Activated CD4-positive, alpha-beta T cell treated with anti-CD3 and anti-CD28 coated beads, Interleukin-2, Interleukin-4, amounts not matched to agents 100 ng/mL and 50 ng/mL, durations not matched to agents 16 hours and 8 hours (primary cell): ENCODE results near the gene ZHX3.

Experiments used
- DNase-seq: peaks from one replicate; pipeline ENCODE4 v3.0.0-alpha.2; 2020; ENCODE audit warnings: low spot score

Gene ZHX3

GRCh38 chr20:41150664-41151063 lies 166.9 kb downstream of the ZHX3 start:
- no peak for DNase-seq

GRCh38 chr20:41148942-41149341 lies 168.6 kb downstream of the ZHX3 start:
- no peak for DNase-seq

GRCh38 chr20:41147767-41148191 lies 169.8 kb downstream of the ZHX3 start:
- no peak for DNase-seq

DNA sequence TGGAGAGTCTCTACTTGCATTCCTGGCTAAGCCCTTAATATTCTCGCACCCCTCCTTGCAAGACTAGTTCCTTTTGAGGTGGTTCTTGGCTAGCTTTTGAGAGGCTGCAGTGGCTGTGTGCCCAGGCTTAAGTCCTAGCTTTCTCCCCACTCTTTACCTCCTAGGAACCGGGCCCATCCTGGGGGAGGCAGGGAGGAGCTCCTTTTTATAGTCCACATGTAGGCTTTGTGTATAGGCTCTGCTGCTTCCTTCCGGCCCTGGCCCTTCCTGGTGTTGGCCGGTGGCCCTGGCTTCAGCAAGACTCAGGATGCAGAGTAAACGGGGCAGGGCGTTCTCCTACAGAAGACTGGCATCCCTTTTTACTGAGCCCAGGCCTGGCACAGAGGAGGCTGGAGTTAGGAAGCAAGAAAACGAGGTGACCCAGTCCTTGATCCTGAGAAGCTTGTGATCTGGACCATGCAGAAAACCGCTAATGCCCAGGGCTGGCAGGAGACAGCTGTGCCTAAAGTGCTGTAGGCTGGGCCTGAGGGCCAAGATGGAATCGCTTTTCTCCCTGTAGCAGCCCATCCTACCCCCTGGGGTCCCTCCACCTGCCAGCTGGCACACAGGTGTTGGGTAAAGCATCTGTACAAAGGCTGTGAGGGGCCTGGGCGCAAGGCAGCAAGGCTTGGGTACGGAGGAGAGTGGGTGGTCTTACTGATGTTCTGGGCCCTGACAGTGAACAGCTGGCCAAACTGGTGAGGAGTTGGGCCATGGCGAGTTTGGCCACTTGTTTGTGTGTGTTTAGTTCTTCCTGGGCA lies 171.5 kb downstream of the ZHX3 start:
- no peak for DNase-seq

DNA sequence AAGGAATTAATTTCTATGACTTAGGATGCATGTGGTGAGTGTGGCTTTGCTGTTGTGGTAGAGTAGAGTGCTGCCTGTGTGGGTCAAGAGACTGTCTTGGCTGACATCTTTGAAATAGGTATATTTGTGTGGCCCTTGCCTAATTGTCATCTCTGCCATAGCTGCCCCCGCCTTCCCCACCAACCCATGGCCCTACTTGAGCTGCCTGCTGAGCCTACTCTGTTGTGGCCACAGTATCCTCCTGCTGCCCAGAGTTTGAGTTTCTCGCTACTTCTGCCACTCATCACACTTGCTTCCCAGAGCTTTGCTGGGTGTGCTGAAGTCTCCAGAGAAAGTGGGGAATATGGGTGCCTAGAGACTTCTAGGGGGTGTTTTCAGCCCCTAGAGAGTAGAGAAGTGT lies 172.2 kb downstream of the ZHX3 start:
- no peak for DNase-seq

GRCh38 chr20:41143354-41143753 lies 174.2 kb downstream of the ZHX3 start:
- DNase-seq, result no peak

DNA sequence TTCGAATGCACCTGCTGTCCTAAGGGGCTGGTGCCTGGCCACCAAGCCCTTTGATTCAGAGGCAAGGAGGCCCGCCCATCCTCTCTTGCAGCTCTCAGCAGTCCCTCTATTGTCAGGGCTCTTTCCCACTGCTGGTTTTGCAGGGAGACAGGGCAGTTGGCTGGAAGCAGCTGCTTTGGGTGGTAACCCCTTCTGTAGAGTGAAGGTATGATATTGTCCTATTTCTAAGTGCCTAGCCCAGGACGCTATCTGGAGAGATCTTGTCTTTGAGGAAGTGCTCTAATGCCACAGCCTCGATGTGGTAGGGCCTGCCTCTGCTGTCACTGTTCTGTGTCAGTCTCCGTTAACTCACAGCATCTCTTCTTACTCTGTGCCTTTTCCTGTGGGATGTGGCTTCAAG lies 174.6 kb downstream of the ZHX3 start:
- peak; percentile 70 for DNase-seq

GRCh38 chr20:41142245-41142644 lies 175.3 kb downstream of the ZHX3 start:
- no peak for DNase-seq

- no peak for DNase-seq
Observed at GRCh38 chr20:41141153-41141815, 176.2 kb downstream of the ZHX3 start.

DNA sequence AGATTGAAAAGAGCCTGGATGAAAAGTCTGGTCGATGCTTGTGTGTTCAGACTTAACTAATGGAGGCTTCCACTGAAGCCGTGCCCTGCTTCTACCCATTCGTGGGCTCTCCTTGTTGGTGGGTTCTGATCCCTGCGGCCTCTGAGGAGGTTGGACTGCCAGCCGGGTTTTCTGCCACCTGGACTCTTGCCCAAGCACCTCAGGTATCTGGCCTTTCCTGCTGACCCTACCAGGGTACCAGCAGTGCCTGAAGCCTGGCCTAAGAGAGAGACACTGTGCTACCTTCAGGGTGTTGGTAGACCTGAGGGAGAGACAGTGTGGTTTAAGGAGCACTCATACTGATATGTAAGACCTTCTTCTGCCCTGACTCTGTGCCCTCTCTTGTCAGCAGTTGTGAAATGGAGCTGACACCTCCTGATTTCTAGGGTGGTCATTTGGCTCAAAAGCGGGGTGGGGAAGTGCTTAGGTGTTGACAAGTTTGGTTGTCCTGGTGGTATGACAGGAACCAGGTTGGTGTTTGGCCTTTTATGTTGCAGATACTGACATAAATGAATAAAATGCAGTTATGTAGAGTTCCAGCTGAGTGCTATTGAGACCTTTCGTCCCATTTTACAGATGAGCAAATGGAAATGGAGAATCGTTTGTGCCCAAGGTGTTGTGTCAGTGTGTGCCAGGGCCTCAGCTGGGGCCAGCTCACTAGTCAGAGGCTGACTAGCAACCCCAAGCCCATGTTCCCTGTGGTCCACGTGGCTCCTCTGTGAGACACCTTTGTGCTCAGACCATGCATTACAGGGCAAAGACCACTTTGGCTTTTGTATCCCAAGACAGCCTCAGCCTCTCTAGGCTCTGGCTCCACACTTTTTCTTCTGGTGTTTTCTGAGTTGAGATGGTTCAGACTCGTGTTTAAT lies 177.1 kb downstream of the ZHX3 start:
- no peak for DNase-seq

- no peak for DNase-seq
Observed at GRCh38 chr20:41139227-41140093, 178.1 kb downstream of the ZHX3 start.

DNA sequence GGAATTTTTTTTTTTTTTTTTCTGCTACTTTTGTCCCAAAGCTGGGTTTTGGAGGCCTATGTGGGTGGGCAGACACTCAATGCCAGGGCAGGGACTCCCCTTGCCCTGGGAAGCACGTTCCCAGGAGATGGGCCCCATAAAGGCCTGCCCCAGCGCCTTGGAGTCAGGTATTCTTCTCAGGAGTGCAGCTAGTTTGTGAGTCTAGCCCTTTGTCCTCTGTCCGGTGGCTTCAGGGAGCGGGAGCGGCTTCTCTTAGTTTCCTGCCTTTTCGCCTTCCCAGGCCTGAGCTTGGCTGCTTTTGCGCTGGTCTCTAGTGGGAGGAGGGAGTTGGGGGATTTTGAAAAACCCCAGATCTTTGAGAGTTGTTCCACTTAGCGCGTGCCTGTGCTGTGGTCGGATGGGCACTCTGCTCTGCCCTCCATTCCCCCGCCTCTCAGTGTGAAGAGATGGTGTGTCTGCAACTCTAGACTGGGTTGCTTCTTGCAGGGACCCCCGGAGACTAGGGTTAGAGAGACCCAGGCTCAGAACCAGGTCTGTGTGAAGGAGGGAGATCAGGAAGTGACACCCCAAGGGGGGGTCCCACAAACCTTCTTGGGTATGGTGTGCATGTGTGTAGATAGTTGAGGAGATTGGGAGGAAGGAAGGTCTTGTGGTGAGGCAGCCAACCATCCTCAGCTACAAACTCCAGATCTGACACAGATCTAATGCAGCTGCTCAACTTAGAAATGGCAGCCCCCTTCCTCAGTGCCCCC lies 178.9 kb downstream of the ZHX3 start:
- peak; percentile 65 for DNase-seq

DNA sequence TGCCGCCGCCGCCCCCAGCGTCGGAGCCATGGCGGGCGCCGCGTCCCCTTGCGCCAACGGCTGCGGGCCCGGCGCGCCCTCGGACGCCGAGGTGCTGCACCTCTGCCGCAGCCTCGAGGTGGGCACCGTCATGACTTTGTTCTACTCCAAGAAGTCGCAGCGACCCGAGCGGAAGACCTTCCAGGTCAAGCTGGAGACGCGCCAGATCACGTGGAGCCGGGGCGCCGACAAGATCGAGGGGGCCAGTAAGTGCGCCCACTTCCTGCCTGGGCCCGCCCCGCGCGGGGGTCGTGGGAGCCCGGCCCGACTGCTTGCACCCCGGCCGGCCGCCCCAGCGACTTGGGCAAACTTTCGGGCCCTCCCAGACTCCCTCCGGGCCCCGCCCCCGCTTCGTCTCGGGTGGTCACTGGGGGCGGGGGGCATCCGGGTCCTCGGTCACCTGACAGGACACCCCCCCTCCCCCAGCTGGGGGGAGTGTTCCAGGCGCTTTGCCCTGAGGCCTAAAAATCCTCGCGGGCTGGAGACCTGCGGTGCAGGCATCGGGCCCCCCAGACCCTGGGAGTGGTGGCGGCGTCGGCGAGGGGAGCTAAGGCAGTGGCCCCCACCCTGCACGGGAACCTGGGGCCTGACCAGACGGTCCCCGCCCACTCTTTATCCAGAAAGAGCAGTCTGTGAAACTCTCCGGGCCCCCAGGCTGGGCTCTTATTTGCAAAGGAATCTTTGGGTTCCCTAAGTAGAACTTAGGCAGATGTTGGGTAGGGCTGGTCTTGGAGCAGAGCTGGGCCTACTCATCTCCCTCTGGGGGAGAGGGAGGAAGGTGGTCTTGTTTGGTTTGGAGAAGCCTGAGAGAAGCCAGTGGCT lies 179.7 kb downstream of the ZHX3 start:
- DNase-seq, result peak; percentile 58

GRCh38 chr20:41136680-41137613 lies 180.6 kb downstream of the ZHX3 start, which contains the start of gene PLCG1:
TSS of gene PLCG1 (plus strand) at chr20:41137543. CDS start at chr20:41137642, 99 bp downstream.
- peak; percentile 84 for DNase-seq

- no peak for DNase-seq
Observed at GRCh38 chr20:41135888-41136679, 181.4 kb downstream of the ZHX3 start.

- peak; percentile 63 for DNase-seq
Observed at GRCh38 chr20:41135187-41135887, 182.2 kb downstream of the ZHX3 start.
